G401.6 (cell line): Measurements from ENCODE around the gene CLPSL1.

Experiments
- FAIRE-seq: peaks from 2 replicates; lab custom pipeline; 2012; peaks lifted over from hg19 to GRCh38; lab: Jason Lieb, UNC

CLPSL1 gene

GRCh38 chr6:35797837-35798526 is 17.2 kb downstream of the CLPSL1 start:
- no peak for FAIRE-seq

GRCh38 chr6:35798706-35799105 is 17.9 kb downstream of the CLPSL1 start:
- FAIRE-seq: no peak

GRCh38 chr6:35801148-35801547 is 20.3 kb downstream of the CLPSL1 start:
- no peak for FAIRE-seq

- FAIRE-seq: no peak
These were observed 24.3 kb downstream of the CLPSL1 start, which contains the start of gene LHFPL5 for GRCh38 chr6:35804996-35805736. TSS of gene LHFPL5 (plus strand) at chr6:35805352. CDS start at chr6:35805671, 319 bp downstream.

- FAIRE-seq: no peak
These were observed 27.9 kb downstream of the CLPSL1 start for GRCh38 chr6:35808688-35809087.

- no peak for FAIRE-seq
These were observed 29.0 kb downstream of the CLPSL1 start for GRCh38 chr6:35809809-35810208.

GRCh38 chr6:35810971-35811698 is 30.3 kb downstream of the CLPSL1 start:
- FAIRE-seq: no peak

- FAIRE-seq: no peak
These were observed 30.8 kb downstream of the CLPSL1 start for GRCh38 chr6:35811699-35811995.

- FAIRE-seq: no peak
These were observed 36.7 kb downstream of the CLPSL1 start for GRCh38 chr6:35817515-35817914.

GRCh38 chr6:35823601-35824000 is 42.8 kb downstream of the CLPSL1 start:
- no peak for FAIRE-seq

- no peak for FAIRE-seq
These were observed 43.9 kb downstream of the CLPSL1 start for GRCh38 chr6:35824552-35825192.

GRCh38 chr6:35829306-35829705 is 48.5 kb downstream of the CLPSL1 start:
- FAIRE-seq: no peak

- no peak for FAIRE-seq
These were observed 50.6 kb downstream of the CLPSL1 start for GRCh38 chr6:35831257-35832007.

GRCh38 chr6:35833536-35833935 is 52.7 kb downstream of the CLPSL1 start:
- no peak for FAIRE-seq
